ENCODE results near the gene CDC42BPA. TPM values are rescaled to one million over a fixed set of nuclear protein-coding genes. Genes with fewer than 3 reads are reported as not detected.

CDC42BPA gene
- total and polyA plus RNA-seq, 2 donors (not counting 1 experiment from before 2014, with no cell fraction given) = 26.4 to 77.1 TPM

- H3K9me3 ChIP-seq (ENCODE audit: control insufficient read depth, insufficient read depth, low read depth, low read length) = no peaks in the 10 kb centered on the region
- H2AFZ ChIP-seq (ENCODE audit: low read length) = no peak overlapping the region
- H3K79me2 ChIP-seq (ENCODE audit: control insufficient read depth, insufficient read depth, low read length) = peaks cover 31% of the 10 kb centered on the region
- no peak overlapping the region for H3K27ac ChIP-seq (ENCODE audit: insufficient read depth, low read length)
- peak; percentile 13 to 16 for DNase-seq (ENCODE audit: low read depth in 2 of 2)
- no peaks in the 10 kb centered on the region for H3K4me1 ChIP-seq (ENCODE audit: control insufficient read depth, extremely low read depth, insufficient read depth, low read length)
- no peaks in the 10 kb centered on the region for H3K27me3 ChIP-seq (ENCODE audit: control insufficient read depth, insufficient read depth, low read length)
- no peaks in the 10 kb centered on the region for H4K20me1 ChIP-seq (ENCODE audit: control insufficient read depth, extremely low read depth, insufficient read depth, low read length)
- TF ChIP-seq EZH2 (IDR thresholded peaks at IDR 0.05; ENCODE audit: low read length, missing control alignments) (no peak), CTCF (conservative IDR thresholded peaks at IDR 0.05 in 1 of 2, IDR thresholded peaks at IDR 0.05 in 1 of 2; ENCODE audit: low read depth in 1 of 2, low read length in 2 of 2) (no peak)
- no peak overlapping the region for H3K4me3 ChIP-seq (replicated peaks in 1 of 4; ENCODE audit: control extremely low read depth in 1 of 4, insufficient read depth in 1 of 4, low read depth in 3 of 4, low read length in 4 of 4)
- no peaks in the 10 kb centered on the region for H3K36me3 ChIP-seq (ENCODE audit: control insufficient read depth, insufficient read depth, low read length)
- no peak overlapping the region for H3K4me2 ChIP-seq (ENCODE audit: extremely low read depth, insufficient read depth, low read length)
- no peak overlapping the region for H3K9ac ChIP-seq (ENCODE audit: insufficient read depth, low read length)
Measured at GRCh38 chr1:227273557-227273956, 44.7 kb downstream of the CDC42BPA start.

DNA sequence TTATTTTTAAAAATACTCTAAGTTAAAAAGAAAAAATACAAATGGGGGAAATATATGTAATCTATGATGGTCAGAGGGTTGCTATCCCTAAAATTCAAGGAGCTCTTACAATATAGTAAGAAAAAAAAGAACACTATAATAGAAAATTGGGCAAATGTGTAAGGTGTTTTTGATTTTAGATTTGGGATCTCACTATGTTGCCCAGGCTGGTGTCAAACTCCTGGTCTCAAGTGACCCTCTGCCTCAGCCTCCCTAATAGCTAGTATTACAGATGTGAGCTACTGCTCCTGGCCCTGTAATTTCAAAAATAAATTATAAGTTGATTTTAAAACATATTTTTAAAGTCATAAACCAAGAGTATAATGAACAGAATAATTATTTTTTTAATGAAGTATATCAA is 45.9 kb downstream of the CDC42BPA start:
- no peak overlapping the region for H3K27ac ChIP-seq (ENCODE audit: insufficient read depth, low read length)
- no peaks in the 10 kb centered on the region for H3K27me3 ChIP-seq (ENCODE audit: control insufficient read depth, insufficient read depth, low read length)
- no peaks in the 10 kb centered on the region for H4K20me1 ChIP-seq (ENCODE audit: control insufficient read depth, extremely low read depth, insufficient read depth, low read length)
- H3K79me2 ChIP-seq (ENCODE audit: control insufficient read depth, insufficient read depth, low read length) = peaks cover 35% of the 10 kb centered on the region
- no peaks in the 10 kb centered on the region for H3K36me3 ChIP-seq (ENCODE audit: control insufficient read depth, insufficient read depth, low read length)
- TF ChIP-seq CTCF (conservative IDR thresholded peaks at IDR 0.05 in 1 of 2, IDR thresholded peaks at IDR 0.05 in 1 of 2; ENCODE audit: low read depth in 1 of 2, low read length in 2 of 2) = no peak
- TF ChIP-seq EZH2 (IDR thresholded peaks at IDR 0.05; ENCODE audit: low read length, missing control alignments) = no peak
- H3K4me3 ChIP-seq (replicated peaks in 1 of 4; ENCODE audit: control extremely low read depth in 1 of 4, insufficient read depth in 1 of 4, low read depth in 3 of 4, low read length in 4 of 4) = no peak overlapping the region
- H3K9ac ChIP-seq (ENCODE audit: insufficient read depth, low read length) = no peak overlapping the region
- no peaks in the 10 kb centered on the region for H3K9me3 ChIP-seq (ENCODE audit: control insufficient read depth, insufficient read depth, low read depth, low read length)
- DNase-seq (ENCODE audit: low read depth in 2 of 2) = no peak
- H3K4me1 ChIP-seq (ENCODE audit: control insufficient read depth, extremely low read depth, insufficient read depth, low read length) = no peaks in the 10 kb centered on the region
- H3K4me2 ChIP-seq (ENCODE audit: extremely low read depth, insufficient read depth, low read length) = no peak overlapping the region
- H2AFZ ChIP-seq (ENCODE audit: low read length) = no peak overlapping the region

GRCh38 chr1:227270554-227270953 is 47.7 kb downstream of the CDC42BPA start:
- no peaks in the 10 kb centered on the region for H3K36me3 ChIP-seq (ENCODE audit: control insufficient read depth, insufficient read depth, low read length)
- H3K27me3 ChIP-seq (ENCODE audit: control insufficient read depth, insufficient read depth, low read length) = no peaks in the 10 kb centered on the region
- H2AFZ ChIP-seq (ENCODE audit: low read length) = no peak overlapping the region
- DNase-seq (ENCODE audit: low read depth in 2 of 2) = no peak
- H3K27ac ChIP-seq (ENCODE audit: insufficient read depth, low read length) = no peak overlapping the region
- TF ChIP-seq CTCF (conservative IDR thresholded peaks at IDR 0.05 in 1 of 2, IDR thresholded peaks at IDR 0.05 in 1 of 2; ENCODE audit: low read depth in 1 of 2, low read length in 2 of 2) = no peak
- no peak for TF ChIP-seq EZH2 (IDR thresholded peaks at IDR 0.05; ENCODE audit: low read length, missing control alignments)
- H3K4me1 ChIP-seq (ENCODE audit: control insufficient read depth, extremely low read depth, insufficient read depth, low read length) = no peaks in the 10 kb centered on the region
- H3K9ac ChIP-seq (ENCODE audit: insufficient read depth, low read length) = no peak overlapping the region
- no peak overlapping the region for H3K4me2 ChIP-seq (ENCODE audit: extremely low read depth, insufficient read depth, low read length)
- no peaks in the 10 kb centered on the region for H3K9me3 ChIP-seq (ENCODE audit: control insufficient read depth, insufficient read depth, low read depth, low read length)
- peaks cover 36% of the 10 kb centered on the region for H3K79me2 ChIP-seq (ENCODE audit: control insufficient read depth, insufficient read depth, low read length)
- H3K4me3 ChIP-seq (replicated peaks in 1 of 4; ENCODE audit: control extremely low read depth in 1 of 4, insufficient read depth in 1 of 4, low read depth in 3 of 4, low read length in 4 of 4) = no peak overlapping the region
- H4K20me1 ChIP-seq (ENCODE audit: control insufficient read depth, extremely low read depth, insufficient read depth, low read length) = no peaks in the 10 kb centered on the region
